Choroid plexus epithelial cell (primary cell): ENCODE data around the gene NRBF2.

Experiments
- DNase-seq: peaks from one replicate; pipeline ENCODE4 v3.0.0-alpha.2; 2010; ENCODE audit warnings: low read depth
- H3K4me3 ChIP-seq: 2 replicates; pipeline ENCODE4 v1.5.1; 2011; ENCODE audit warnings: low read depth, mild to moderate bottlenecking, control low read depth, low read length, moderate library complexity
- TF ChIP-seq, protein P1 (sequence below): conservative IDR thresholded peaks from 2 replicates; pipeline ENCODE4 v1.5.1; 2011; ENCODE audit warnings: low read depth, mild to moderate bottlenecking, control low read depth, inconsistent platforms, low read length, moderate library complexity

NRBF2 gene

DNA sequence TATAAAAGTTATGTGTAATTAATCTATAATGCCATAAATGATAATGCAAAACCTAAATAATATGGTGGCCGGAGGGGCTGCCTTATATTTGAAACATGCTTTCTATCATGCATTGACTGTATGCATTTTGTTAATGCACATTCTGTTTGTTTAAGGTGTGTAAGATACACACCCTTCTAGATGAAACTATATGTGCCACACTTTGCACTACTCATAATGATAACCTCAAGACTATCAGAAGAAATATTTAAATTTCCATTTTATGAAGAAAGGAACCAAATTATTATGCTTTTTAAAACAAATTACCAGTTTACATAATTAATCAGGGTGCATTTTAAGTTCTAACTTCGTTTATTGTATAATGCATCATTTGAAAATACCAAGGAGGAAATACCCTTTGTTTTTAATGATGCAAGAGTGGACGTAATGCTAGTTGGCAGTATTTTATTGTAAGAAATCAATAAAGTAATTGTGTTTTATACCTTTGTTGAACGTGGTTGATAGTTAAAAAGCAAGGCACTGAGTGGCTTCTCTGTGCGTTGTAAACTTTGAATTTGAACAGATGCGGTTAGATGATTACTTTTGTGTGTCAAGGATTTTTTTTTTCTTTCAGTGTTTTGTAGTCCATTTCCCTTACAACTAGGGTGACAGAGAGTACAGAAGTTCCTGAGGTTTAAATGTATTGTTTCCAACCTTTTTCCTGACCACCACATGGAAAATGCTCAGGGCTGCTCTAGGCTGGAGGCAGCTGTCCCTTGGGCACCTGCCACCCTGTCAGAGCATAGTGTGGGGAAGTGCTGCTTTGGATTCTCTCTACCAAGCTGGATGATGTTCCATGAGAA, 21.6 kb downstream of the NRBF2 start:
- DNase-seq = no peak
- H3K4me3 ChIP-seq = no peak overlapping the region
- TF ChIP-seq, protein P1, sequence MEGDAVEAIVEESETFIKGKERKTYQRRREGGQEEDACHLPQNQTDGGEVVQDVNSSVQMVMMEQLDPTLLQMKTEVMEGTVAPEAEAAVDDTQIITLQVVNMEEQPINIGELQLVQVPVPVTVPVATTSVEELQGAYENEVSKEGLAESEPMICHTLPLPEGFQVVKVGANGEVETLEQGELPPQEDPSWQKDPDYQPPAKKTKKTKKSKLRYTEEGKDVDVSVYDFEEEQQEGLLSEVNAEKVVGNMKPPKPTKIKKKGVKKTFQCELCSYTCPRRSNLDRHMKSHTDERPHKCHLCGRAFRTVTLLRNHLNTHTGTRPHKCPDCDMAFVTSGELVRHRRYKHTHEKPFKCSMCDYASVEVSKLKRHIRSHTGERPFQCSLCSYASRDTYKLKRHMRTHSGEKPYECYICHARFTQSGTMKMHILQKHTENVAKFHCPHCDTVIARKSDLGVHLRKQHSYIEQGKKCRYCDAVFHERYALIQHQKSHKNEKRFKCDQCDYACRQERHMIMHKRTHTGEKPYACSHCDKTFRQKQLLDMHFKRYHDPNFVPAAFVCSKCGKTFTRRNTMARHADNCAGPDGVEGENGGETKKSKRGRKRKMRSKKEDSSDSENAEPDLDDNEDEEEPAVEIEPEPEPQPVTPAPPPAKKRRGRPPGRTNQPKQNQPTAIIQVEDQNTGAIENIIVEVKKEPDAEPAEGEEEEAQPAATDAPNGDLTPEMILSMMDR = no peak

DNA sequence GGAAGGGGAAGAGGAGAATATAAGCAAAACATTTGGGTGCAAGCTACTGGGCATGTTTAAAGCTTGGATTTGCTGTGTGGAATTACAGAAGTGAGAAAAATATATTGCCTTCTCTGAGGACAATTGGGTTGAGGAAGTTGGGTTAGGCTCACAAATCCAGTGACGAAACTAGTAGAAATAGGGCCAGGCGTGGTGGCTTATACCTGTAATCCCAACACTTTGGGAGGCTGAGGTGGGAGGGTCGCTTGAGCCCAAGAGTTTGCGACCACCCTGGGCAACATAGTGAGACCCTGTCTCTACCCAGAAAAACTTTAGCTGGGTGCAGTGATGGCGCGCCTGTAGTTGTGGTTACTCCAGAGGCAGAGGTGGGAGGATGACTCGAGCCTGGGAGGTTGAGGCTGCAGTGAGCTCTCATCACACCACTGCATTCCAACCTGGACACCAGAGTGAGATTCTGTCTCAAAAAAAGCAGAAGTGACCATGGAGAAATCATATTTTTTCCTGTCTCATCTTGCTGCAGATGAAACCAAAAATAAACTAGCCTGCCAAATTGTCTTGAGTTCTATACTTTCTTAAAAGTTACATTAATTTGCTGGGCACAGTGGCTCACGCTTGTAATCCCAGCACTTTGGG, 22.4 kb downstream of the NRBF2 start:
- H3K4me3 ChIP-seq = no peak overlapping the region
- TF ChIP-seq, protein P1 = no peak
- no peak for DNase-seq

DNA sequence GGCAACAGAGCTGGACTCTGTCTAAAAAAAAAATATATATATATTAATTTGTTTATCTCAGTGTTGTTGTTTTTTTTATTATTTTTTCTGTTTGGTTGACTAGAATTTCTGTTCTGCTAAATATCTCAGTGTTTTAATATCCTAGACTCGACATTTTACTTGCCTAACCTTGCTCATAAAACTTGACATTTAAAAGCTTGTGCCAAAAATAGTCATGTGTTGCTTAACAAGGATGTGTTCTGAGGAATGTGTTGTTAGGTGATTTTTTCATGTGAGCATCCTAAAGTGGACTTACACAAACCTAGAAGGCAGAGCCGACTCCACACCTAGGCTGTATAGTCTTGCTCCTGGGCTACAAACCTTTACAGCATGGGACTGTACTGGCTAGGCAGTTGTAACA, 23.1 kb downstream of the NRBF2 start:
- peak; percentile 58 for DNase-seq
- TF ChIP-seq, protein P1 = no peak
- H3K4me3 ChIP-seq = no peak overlapping the region

DNA sequence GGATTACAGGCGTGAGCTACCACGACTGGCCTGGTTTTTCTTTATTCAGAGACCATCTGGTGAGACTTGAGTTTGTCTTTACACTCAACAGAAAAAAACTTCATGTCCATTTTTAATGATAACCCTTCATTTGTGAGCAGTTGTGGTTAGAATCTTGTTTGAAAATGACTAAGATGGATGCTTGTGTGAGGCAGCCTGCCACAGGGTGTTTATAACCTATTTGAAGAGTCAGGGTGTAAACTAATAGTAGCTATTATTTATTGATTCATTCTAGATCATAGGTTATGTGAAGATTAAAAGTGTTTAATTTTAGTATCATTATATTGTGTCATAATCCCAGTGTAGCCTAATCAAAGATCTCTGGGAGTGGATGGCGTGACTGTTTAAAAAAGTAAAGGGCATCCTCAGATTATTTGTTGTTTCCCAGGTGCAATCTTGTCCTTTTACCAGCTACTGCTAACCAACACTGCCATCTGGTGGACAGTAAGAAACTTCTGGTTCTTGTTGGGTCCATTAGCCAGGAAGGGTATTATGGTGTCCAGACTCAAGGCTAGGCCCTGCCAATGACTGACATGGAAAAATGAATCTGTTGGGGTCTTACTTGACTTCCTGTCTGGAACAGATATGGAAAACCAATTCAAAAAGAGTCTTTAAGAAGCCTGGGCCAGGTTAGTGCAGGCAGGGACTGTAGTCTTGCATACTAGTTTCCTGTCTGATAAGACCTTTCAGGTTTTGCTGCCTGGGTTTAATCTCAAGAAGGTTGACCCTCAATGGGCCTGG, 24.9 kb downstream of the NRBF2 start:
- H3K4me3 ChIP-seq = no peak overlapping the region
- peak; percentile 96 for DNase-seq
- TF ChIP-seq, protein P1 = peak; percentile 80

DNA sequence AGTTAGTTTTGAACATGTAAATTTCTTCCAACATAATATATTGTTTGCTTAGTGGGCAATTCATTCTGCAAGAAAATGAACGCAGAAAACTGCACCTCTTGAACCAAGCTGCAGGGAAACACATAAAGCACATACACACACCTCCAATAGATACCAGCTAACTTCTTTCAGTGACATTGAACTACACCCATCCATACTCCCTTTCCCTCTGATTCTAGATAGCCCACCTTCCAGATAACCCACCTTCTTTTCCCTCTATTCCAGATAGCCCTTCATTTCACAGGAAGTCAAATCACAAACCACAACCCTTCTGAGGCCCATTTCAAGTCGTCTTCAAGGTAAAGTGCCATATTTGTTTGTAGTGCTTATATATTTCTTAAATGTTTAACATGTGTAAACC, 28.5 kb downstream of the NRBF2 start:
- DNase-seq = no peak
- no peak overlapping the region for H3K4me3 ChIP-seq
- TF ChIP-seq, protein P1 = no peak

DNA sequence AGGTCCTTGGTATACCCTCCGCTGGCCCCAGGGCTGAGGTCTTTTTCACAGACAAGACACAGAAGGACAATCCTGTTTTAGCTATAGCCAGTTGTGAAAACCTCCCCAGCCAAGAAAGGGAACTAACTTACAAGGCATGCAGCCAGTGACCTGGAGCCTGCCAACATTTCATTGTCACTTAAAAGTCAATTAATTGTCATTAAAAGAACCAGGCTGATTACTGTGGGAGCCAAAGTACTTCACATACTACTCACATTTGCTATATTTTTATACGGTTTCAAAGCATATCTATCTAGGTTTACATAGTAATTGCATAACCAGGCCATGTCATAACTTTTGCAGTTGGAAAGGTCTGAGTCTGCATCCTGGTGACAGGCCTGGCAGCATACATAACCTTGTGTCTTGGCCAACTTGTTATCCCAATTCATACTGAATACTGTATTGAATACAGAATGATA, 31.1 kb downstream of the NRBF2 start:
- DNase-seq = peak; percentile 31
- H3K4me3 ChIP-seq = no peak overlapping the region
- TF ChIP-seq, protein P1 = no peak
